ENCODE measurements around the gene TH. TPM values are rescaled to one million over a fixed set of nuclear protein-coding genes. Genes with fewer than 3 reads are reported as not detected.
A peak's percentile ranks its signal among the peaks of the same experiment; 100 is the strongest.

TH gene
- total and polyA plus RNA-seq, 9 donors = 0.12 to 4.1 (median 0.97) TPM; not detected in 2

GRCh38 chr11:2207212-2207611 lies 35.6 kb upstream of the TH start:
- Histone ChIP-seq H3K36me3 (no peaks in the 10 kb centered on the region), H3K4me1 (ENCODE audit: insufficient read depth) (no peaks in the 10 kb centered on the region), H3K27me3 (no peaks in the 10 kb centered on the region), H3K9me3 (no peaks in the 10 kb centered on the region), H3K4me3 (no peak overlapping the region), H3K27ac (no peak overlapping the region)
- intact Hi-C loops (cut with DNase I) = loop anchor here in 1 of 4 donors (10.0 kb wide), 1 partner anchor 708 kb away; no protein-coding TSS in a partner anchor
- 86 to 87% (median 86%) methylated on average over 11 of the region's 11 CpGs for WGBS, 3 donors
- peak in 3 of 5 donors; percentile 1 to 5 (median 4) for DNase-seq
- TF ChIP-seq POLR2A (IDR thresholded peaks at IDR 0.05) (no peak), CTCF (IDR thresholded peaks at IDR 0.05) (no peak), EP300 (IDR thresholded peaks at IDR 0.05) (no peak)

GRCh38 chr11:2205981-2206690 lies 34.5 kb upstream of the TH start:
- H3K4me1 ChIP-seq (ENCODE audit: insufficient read depth) = no peaks in the 10 kb centered on the region
- H3K9me3 ChIP-seq = no peaks in the 10 kb centered on the region
- H3K4me3 ChIP-seq = no peak overlapping the region
- TF ChIP-seq POLR2A (IDR thresholded peaks at IDR 0.05) = no peak
- TF ChIP-seq CTCF (IDR thresholded peaks at IDR 0.05) = no peak
- TF ChIP-seq EP300 (IDR thresholded peaks at IDR 0.05) = no peak
- 74 to 81% (median 80%) methylated on average over 12 of the region's 12 CpGs for WGBS, 3 donors
- H3K27ac ChIP-seq = no peak overlapping the region
- intact Hi-C loops (cut with DNase I) = loop anchor here in 1 of 4 donors (10.0 kb wide), 1 partner anchor 709 kb away; no protein-coding TSS in a partner anchor
- no peaks in the 10 kb centered on the region for H3K27me3 ChIP-seq
- H3K36me3 ChIP-seq = no peaks in the 10 kb centered on the region
- peak in 3 of 5 donors; percentile 3 to 4 (median 3) for DNase-seq

- 58 to 70% (median 68%) methylated on average over 1 of the region's 1 CpG for WGBS, 3 donors
- H3K36me3 ChIP-seq = no peaks in the 10 kb centered on the region
- no peak overlapping the region for H3K27ac ChIP-seq
- H3K4me1 ChIP-seq (ENCODE audit: insufficient read depth) = no peaks in the 10 kb centered on the region
- H3K27me3 ChIP-seq = no peaks in the 10 kb centered on the region
- TF ChIP-seq EP300 (IDR thresholded peaks at IDR 0.05) = no peak
- no peak for TF ChIP-seq CTCF (IDR thresholded peaks at IDR 0.05)
- TF ChIP-seq POLR2A (IDR thresholded peaks at IDR 0.05) = no peak
- no peaks in the 10 kb centered on the region for H3K9me3 ChIP-seq
- intact Hi-C loops (cut with DNase I) = loop anchor here in 1 of 4 donors (10.0 kb wide), 1 partner anchor 710 kb away; no protein-coding TSS in a partner anchor
- peak in 2 of 5 donors; percentile 3 to 9 for DNase-seq
- no peak overlapping the region for H3K4me3 ChIP-seq
These were observed 33.7 kb upstream of the TH start for GRCh38 chr11:2205214-2205720.

- no peak for TF ChIP-seq POLR2A (IDR thresholded peaks at IDR 0.05)
- TF ChIP-seq EP300 (IDR thresholded peaks at IDR 0.05) = no peak
- no peak for TF ChIP-seq CTCF (IDR thresholded peaks at IDR 0.05)
These were observed 33.0 kb upstream of the TH start for GRCh38 chr11:2204361-2205213.

More at GRCh38 chr11:2204361-2205213, 33.0 kb upstream of the TH start:
- Histone ChIP-seq H3K9me3 (no peaks in the 10 kb centered on the region), H3K36me3 (no peaks in the 10 kb centered on the region), H3K4me3 (no peak overlapping the region), H3K27ac (no peak overlapping the region), H3K4me1 (ENCODE audit: insufficient read depth) (no peaks in the 10 kb centered on the region), H3K27me3 (no peaks in the 10 kb centered on the region)
- peak in 2 of 5 donors; percentile 9 to 20 for DNase-seq
- WGBS, 3 donors = 78 to 87% (median 81%) methylated on average over 20 to 21 of the region's 21 CpGs
- intact Hi-C loops (cut with DNase I) = loop anchor here in 1 of 4 donors (10.0 kb wide), 1 partner anchor 710 kb away; no protein-coding TSS in a partner anchor

Data from ovary (tissue), 9 donors.